H1 (cell line): ENCODE measurements around the gene NUP210. TPM values are rescaled to one million over a fixed set of nuclear protein-coding genes. Genes with fewer than 3 reads are reported as not detected.

Experiments
- CTCF ChIA-PET: fragments of 300-600 bp; sonication (Branson Sonifier 250); formaldehyde crosslinking; loops from one replicate; lab custom pipeline; 2021; ENCODE audit not compliant: partially characterized antibody; lab: Charles Lee
- POLR2A ChIA-PET: fragments of 300-600 bp; sonication (Branson Sonifier 250); formaldehyde crosslinking; loops from one replicate; lab custom pipeline; 2021; ENCODE audit warnings: inconsistent platforms; ENCODE audit not compliant: partially characterized antibody; lab: Charles Lee
- DNase-seq, 2 experiments: peaks; one replicate each; pipeline versions ENCODE4 v3.0.0 to v3.0.0-alpha.2; 2010 to 2022; ENCODE audit warnings: low spot score in 2 of 2, low read depth in 1 of 2, mixed read lengths in 1 of 2
- FAIRE-seq: peaks from 2 replicates; lab custom pipeline; 2011; peaks lifted over from hg19 to GRCh38; lab: Jason Lieb, UNC
- H2AFZ ChIP-seq: 2 replicates; pipeline ENCODE4 v1.8.1; 2012; ENCODE audit warnings: low read length, inconsistent platforms
- H2AK5ac ChIP-seq: 2 replicates; pipeline ENCODE4 v1.6.1; 2013; ENCODE audit warnings: low read depth, low read length
- H2BK120ac ChIP-seq: replicated peaks from 2 replicates; pipeline ENCODE3; 2013; ENCODE audit warnings: low read depth, low read length, inconsistent platforms
- H2BK12ac ChIP-seq: 2 replicates; pipeline ENCODE4 v1.6.1; 2013; ENCODE audit warnings: low read depth, low read length
- H2BK15ac ChIP-seq: 2 replicates; pipeline ENCODE4 v1.6.1; 2013; ENCODE audit warnings: low read length
- H2BK20ac ChIP-seq: 2 replicates; pipeline ENCODE4 v1.6.1; 2013; ENCODE audit warnings: low read length
- H2BK5ac ChIP-seq: 2 replicates; pipeline ENCODE4 v1.6.1; 2013; ENCODE audit warnings: low read depth, low read length
- H3K14ac ChIP-seq: 2 replicates; pipeline ENCODE4 v1.6.1; 2013; ENCODE audit warnings: inconsistent platforms; ENCODE audit not compliant: insufficient read length
- H3K18ac ChIP-seq: 2 replicates; pipeline ENCODE4 v1.6.1; 2013; ENCODE audit warnings: low read length; ENCODE audit errors: extremely low read depth
- H3K23ac ChIP-seq: 2 replicates; pipeline ENCODE4 v1.6.1; 2013; ENCODE audit warnings: inconsistent platforms; ENCODE audit not compliant: insufficient read length
- H3K23me2 ChIP-seq: 2 replicates; pipeline ENCODE4 v1.6.1; 2013; ENCODE audit warnings: low read depth, low read length
- H3K27ac ChIP-seq: 2 replicates; pipeline ENCODE4 v1.6.1; 2011; ENCODE audit warnings: low read depth, low read length, inconsistent platforms
- H3K27me3 ChIP-seq, 4 experiments: replicated peaks in 1 of 4; 1 replicate in 1 of 4; 2 replicates in 3 of 4; pipeline versions ENCODE4 v1.6.1 to v1.8.1; 2011 to 2013; ENCODE audit warnings: low read length in 3 of 4, mild to moderate bottlenecking in 3 of 4, inconsistent platforms in 2 of 4, mixed read lengths in 2 of 4, moderate library complexity in 1 of 4; ENCODE audit not compliant: control insufficient read depth in 3 of 4, insufficient read depth in 3 of 4; ENCODE audit errors: extremely low read depth in 1 of 4
- H3K36me3 ChIP-seq, 4 experiments: 2 replicates each; pipeline versions ENCODE4 v1.6.1 to v1.8.1; 2011 to 2013; ENCODE audit warnings: mild to moderate bottlenecking in 4 of 4, low read length in 3 of 4, moderate library complexity in 2 of 4, control low read depth in 1 of 4, inconsistent platforms in 1 of 4; ENCODE audit not compliant: insufficient read depth in 4 of 4, control insufficient read depth in 2 of 4
- H3K4ac ChIP-seq: replicated peaks from 2 replicates; pipeline ENCODE3; 2013; ENCODE audit warnings: low read length, low read depth, mixed read lengths, inconsistent platforms; ENCODE audit not compliant: insufficient read length
- H3K4me1 ChIP-seq, 4 experiments: replicated peaks in 1 of 4; 1 replicate in 1 of 4; 2 replicates in 3 of 4; pipeline versions ENCODE4 v1.6.1 to v1.8.1; 2011 to 2013; ENCODE audit warnings: low read length in 3 of 4, inconsistent platforms in 2 of 4, mixed read lengths in 1 of 4; ENCODE audit not compliant: insufficient read depth in 4 of 4, control insufficient read depth in 3 of 4
- H3K4me2 ChIP-seq, 2 experiments: 2 replicates each; pipeline versions ENCODE4 v1.6.1 to v1.8.1; 2011 to 2013; ENCODE audit warnings: low read depth in 2 of 2, low read length in 2 of 2, control low read depth in 1 of 2, inconsistent platforms in 1 of 2, mild to moderate bottlenecking in 1 of 2; ENCODE audit not compliant: insufficient read depth in 1 of 2
- H3K4me3 ChIP-seq, 4 experiments: fragments of 200-600, 300-600 bp in 1 of 4; sonication (generic), shearing (Covaris generic), sonication (Bioruptor Twin) in 1 of 4; 2 replicates each; pipeline versions ENCODE4 v1.5.1 to v1.8.1; 2011 to 2016; ENCODE audit warnings: low read length in 4 of 4, low read depth in 3 of 4, control low read depth in 2 of 4, inconsistent platforms in 2 of 4, mild to moderate bottlenecking in 2 of 4, mixed read lengths in 1 of 4, moderate library complexity in 1 of 4; ENCODE audit not compliant: insufficient read depth in 2 of 4; ENCODE audit errors: extremely low read depth in 1 of 4
- H3K56ac ChIP-seq: replicated peaks from 2 replicates; pipeline ENCODE3; 2013; ENCODE audit warnings: low read depth, mild to moderate bottlenecking, mixed read lengths, low read length, inconsistent platforms; ENCODE audit not compliant: insufficient read length
- H3K79me1 ChIP-seq: 2 replicates; pipeline ENCODE4 v1.6.1; 2013; ENCODE audit warnings: low read depth, low read length, control low read depth
- H3K79me2 ChIP-seq, 2 experiments: 2 replicates each; pipeline versions ENCODE4 v1.6.1 to v1.8.1; 2012 to 2013; ENCODE audit warnings: low read length in 2 of 2, mild to moderate bottlenecking in 2 of 2, inconsistent platforms in 1 of 2; ENCODE audit not compliant: insufficient read depth in 2 of 2, control insufficient read depth in 1 of 2
- H3K9ac ChIP-seq, 4 experiments: replicated peaks in 1 of 4; 1 replicate in 1 of 4; 2 replicates in 3 of 4; pipeline versions ENCODE4 v1.6.1 to v1.8.1; 2011 to 2013; ENCODE audit warnings: low read depth in 3 of 4, low read length in 3 of 4, control low read depth in 2 of 4, mild to moderate bottlenecking in 2 of 4, moderate library complexity in 2 of 4, inconsistent platforms in 1 of 4; ENCODE audit errors: extremely low read depth in 1 of 4
- H3K9me3 ChIP-seq, 2 experiments: 2 replicates each; pipeline versions ENCODE4 v1.6.1 to v1.8.1; 2012 to 2013; ENCODE audit warnings: mild to moderate bottlenecking in 2 of 2, moderate library complexity in 2 of 2, control low read depth in 1 of 2, inconsistent platforms in 1 of 2, low read depth in 1 of 2, low read length in 1 of 2, mixed read lengths in 1 of 2; ENCODE audit not compliant: insufficient read depth in 2 of 2
- H4K20me1 ChIP-seq, 2 experiments: replicated peaks in 1 of 2; 2 replicates each; pipeline versions ENCODE3 to v1.8.1; 2011 to 2013; ENCODE audit warnings: inconsistent platforms in 2 of 2, low read length in 2 of 2, mild to moderate bottlenecking in 1 of 2; ENCODE audit not compliant: insufficient read depth in 2 of 2, control insufficient read depth in 1 of 2
- H4K5ac ChIP-seq: 2 replicates; pipeline ENCODE4 v1.6.1; 2013; ENCODE audit warnings: low read length, low read depth, mixed read lengths, inconsistent platforms; ENCODE audit not compliant: insufficient read length
- H4K8ac ChIP-seq: 2 replicates; pipeline ENCODE4 v1.8.0; 2013; ENCODE audit warnings: mild to moderate bottlenecking, moderate library complexity, low read length, inconsistent platforms; ENCODE audit not compliant: insufficient read depth; ENCODE audit errors: extremely low read depth
- H4K91ac ChIP-seq: replicated peaks from 2 replicates; pipeline ENCODE3; 2013; ENCODE audit warnings: low read length, mixed read lengths, inconsistent platforms; ENCODE audit not compliant: insufficient read length
- CBX5 ChIP-seq: fragments of 300-800, 300-1000 bp; sonication (generic); IDR thresholded peaks from 2 replicates; pipeline ENCODE4 v1.7.1; 2016; ENCODE audit warnings: antibody characterized with exemption, low read length, low read depth
- CHD1 ChIP-seq: IDR thresholded peaks from 2 replicates; pipeline ENCODE4 v1.6.1; 2012; ENCODE audit warnings: low read depth, low read length, improper control_type of control experiment
- CHD2 ChIP-seq: IDR thresholded peaks from 2 replicates; pipeline ENCODE4 v1.6.1; 2012; ENCODE audit warnings: low read length, improper control_type of control experiment
- HDAC6 ChIP-seq: IDR thresholded peaks from one replicate; pipeline ENCODE4 v1.7.1; 2012; ENCODE audit warnings: low read depth, mild to moderate bottlenecking, inconsistent platforms, low read length, moderate library complexity
- JUND ChIP-seq: IDR thresholded peaks from 2 replicates; pipeline ENCODE4 v1.6.1; 2011; ENCODE audit warnings: mild to moderate bottlenecking, improper control_type of control experiment, low read length
- WGBS, 2 experiments: shearing (Covaris generic) in 1 of 2; methylation state at CpG; one replicate each; pipeline versions ENCODE4 v1.1.6 to v1.1.7; 2013 to 2015; ENCODE audit warnings: low lambda C conversion rate in 2 of 2, mixed read lengths in 2 of 2, inconsistent platforms in 1 of 2, low coverage in 1 of 2, missing lambda C conversion rate in 1 of 2; ENCODE audit not compliant: insufficient replicate concordance in 2 of 2, insufficient coverage in 1 of 2, insufficient read length in 1 of 2; ENCODE audit errors: extremely low coverage in 1 of 2, missing lambda C conversion rate in 1 of 2; 5-methylcytosine and 5-hydroxymethylcytosine counted together
- polyA plus RNA-seq, 7 experiments: library from polyadenylated mRNA; depleted of rRNA in 3 of 7; stranded (reverse) in 5 of 7; unstranded in 2 of 7; fragments of >200 nt in 5 of 7; fragments of 200-250 nt in 2 of 7; gene quantifications; 1 replicate in 5 of 7; 2 replicates in 1 of 7; 4 replicates in 1 of 7; pipeline versions ENCODE4 v1.2.1 to v1.2.3, GENCODE V29; 2011 to 2013; ENCODE audit warnings: missing spikeins in 2 of 7, mixed read lengths in 2 of 7
- total RNA-seq: library from RNA; stranded (reverse); fragmentation: NEBNext Ultra II Directional; extraction: Animal tissue kit (Norgen Biotek cat#: 25700); gene quantifications from 2 replicates; pipeline ENCODE4 v1.2.1, GENCODE V29; 2021

The NUP210 gene
- total and polyA plus RNA-seq, 2 of the 8 experiments (the other 6 are each of a cell fraction or from before 2014, with no cell fraction given) = 51.0 to 53.7 TPM

GRCh38 chr3:13427662-13428603 lies 7.8 kb upstream of the NUP210 start:
- Histone ChIP-seq H3K4me1 (no peaks in the 10 kb centered on the region), H2BK12ac (no peak overlapping the region), H2BK5ac (no peak overlapping the region), H3K79me1 (no peaks in the 10 kb centered on the region), H3K23ac (no peak overlapping the region), H2BK20ac (no peak overlapping the region), H3K56ac (no peak overlapping the region), H3K18ac (no peak overlapping the region), H3K4me2 (no peak overlapping the region), H3K9me3 (peaks cover 0 to 3% of the 10 kb centered on the region in 2 experiments; a peak in 1 of 4 replicates), H4K8ac (no peak overlapping the region), H3K4ac (no peak overlapping the region), H2AK5ac (no peak overlapping the region), H3K14ac (no peak overlapping the region), H3K27me3 (no peaks in the 10 kb centered on the region), H3K9ac (no peak overlapping the region), H2AFZ (0 out of 2 replicates have a peak overlapping the region, but pooled peaks have one; percentile 16), H3K27ac (no peak overlapping the region), H3K4me3 (no peak overlapping the region), H4K5ac (no peak overlapping the region), H2BK15ac (no peak overlapping the region), H3K23me2 (no peaks in the 10 kb centered on the region), H2BK120ac (no peak overlapping the region), H4K91ac (no peak overlapping the region), H3K79me2 (no peaks in the 10 kb centered on the region), H3K36me3 (no peaks in the 10 kb centered on the region), H4K20me1 (no peaks in the 10 kb centered on the region)
- ChIA-PET POLR2A (no interaction called here), CTCF (interaction anchor here (0.6 to 2.3 kb wide), 8 partner anchors 9 to 511 kb away, joined by 3 to 7 read pairs (median 5); no protein-coding TSS in a partner anchor)
- FAIRE-seq (no peak), DNase-seq (no peak)
- 96% methylated on average over 12 of the region's 12 CpGs; no CpG with 5 or more reads in 1 of the 2 experiments for WGBS, 2 experiments
- no peak for TF ChIP-seq CBX5
- TF ChIP-seq HDAC6 = no peak
- no peak for TF ChIP-seq JUND
- TF ChIP-seq CHD2 = no peak
- no peak for TF ChIP-seq CHD1
